HCT116 (cell line): Measurements from ENCODE around the gene MGAT4A. TPM values are rescaled to one million over a fixed set of nuclear protein-coding genes. Genes with fewer than 3 reads are reported as not detected.

Source experiments
- ATAC-seq: fragments of 200-7000 bp; cut with Tn5 transposase; 2 replicates; pipeline ENCODE4 v1.9.1; 2020; ENCODE audit warnings: mild to moderate bottlenecking, moderate library complexity
- BruUV-seq: library from RNA; stranded (reverse); fragments of 400-500 nt; replicated peaks from 2 replicates; lab custom pipeline; 2021; lab: Mats Ljungman, UMichigan
- CTCF ChIA-PET: fragments of 300-600 bp; sonication (Branson Sonifier 250); formaldehyde crosslinking; loops from one replicate; lab custom pipeline; 2021; ENCODE audit warnings: antibody characterized with exemption; lab: Charles Lee
- POLR2A ChIA-PET: fragments of 300-600, 350-600 bp; sonication (Branson Sonifier 250); formaldehyde crosslinking; loops from one replicate; lab custom pipeline; 2021; ENCODE audit warnings: antibody characterized with exemption; lab: Charles Lee
- RAD21 ChIA-PET, 2 experiments: fragments of 300-600 bp; sonication (Branson Sonifier 250); formaldehyde crosslinking; loops; one replicate each; lab custom pipeline; 2023; ENCODE audit warnings: low total read pairs in 2 of 2; ENCODE audit not compliant: uncharacterized antibody in 2 of 2, unreplicated experiment in 2 of 2, low non-redundant PET in 1 of 2; lab: Charles Lee
- DNase-seq: peaks from one replicate; pipeline ENCODE4 v3.0.0-alpha.2; 2010; ENCODE audit warnings: low read depth, low spot score
- H2AFZ ChIP-seq: fragments of 200-600 bp; shearing (Covaris generic), sonication (generic); 2 replicates; pipeline ENCODE4 v1.6.1; 2017; ENCODE audit warnings: low read depth, mixed run types, mixed read lengths, antibody characterized with exemption, low read length; ENCODE audit not compliant: poor library complexity, severe bottlenecking
- H3K27ac ChIP-seq: 2 replicates; pipeline ENCODE4 v1.5.1; 2012; ENCODE audit warnings: low read depth, low read length
- H3K27me3 ChIP-seq: fragments of 200-600 bp; sonication (generic); 2 replicates; pipeline ENCODE4 v1.6.1; 2016; ENCODE audit warnings: mixed run types, low read length, mixed read lengths; ENCODE audit not compliant: insufficient read depth
- H3K36me3 ChIP-seq, 2 experiments: fragments of 200-500 bp in 1 of 2; fragments of 200-600 bp in 1 of 2; sonication (Bioruptor generic) in 1 of 2; sonication (generic) in 1 of 2; 2 replicates each; pipeline versions ENCODE4 v1.5.1 to v1.6.1; 2014 to 2016; ENCODE audit warnings: low read length in 2 of 2, inconsistent platforms in 1 of 2, mixed read lengths in 1 of 2, mixed run types in 1 of 2; ENCODE audit not compliant: insufficient read depth in 2 of 2, control insufficient read depth in 1 of 2
- H3K4me1 ChIP-seq, 2 experiments: fragments of 200-600 bp in 1 of 2; sonication (generic) in 1 of 2; 2 replicates each; pipeline versions ENCODE4 v1.5.1 to v1.6.1; 2012 to 2017; ENCODE audit warnings: low read length in 2 of 2, inconsistent platforms in 1 of 2, mild to moderate bottlenecking in 1 of 2, mixed read lengths in 1 of 2, mixed run types in 1 of 2, moderate library complexity in 1 of 2; ENCODE audit not compliant: insufficient read depth in 2 of 2, control insufficient read depth in 1 of 2
- H3K4me2 ChIP-seq: fragments of 200-600 bp; sonication (generic); 2 replicates; pipeline ENCODE4 v1.6.1; 2017; ENCODE audit warnings: mixed run types, low read length, mixed read lengths
- H3K4me3 ChIP-seq, 2 experiments: fragments of 200-600 bp in 1 of 2; sonication (generic) in 1 of 2; replicated peaks in 1 of 2; 2 replicates each; pipeline ENCODE4 v1.5.1; 2011 to 2016; ENCODE audit warnings: low read length in 2 of 2, control low read depth in 1 of 2, low read depth in 1 of 2, mild to moderate bottlenecking in 1 of 2, mixed read lengths in 1 of 2, mixed run types in 1 of 2
- H3K79me2 ChIP-seq: fragments of 200-600 bp; sonication (generic); 2 replicates; pipeline ENCODE4 v1.6.1; 2017; ENCODE audit warnings: mild to moderate bottlenecking, mixed run types, low read length, moderate library complexity, mixed read lengths; ENCODE audit not compliant: insufficient read depth
- H3K9ac ChIP-seq: fragments of 200-600 bp; sonication (generic); 2 replicates; pipeline ENCODE4 v1.6.1; 2016; ENCODE audit warnings: low read length, mixed read lengths
- H3K9me2 ChIP-seq: fragments of 200-600 bp; sonication (generic), shearing (Covaris generic); 2 replicates; pipeline ENCODE4 v1.6.1; 2017; ENCODE audit warnings: mixed run types, mild to moderate bottlenecking, moderate library complexity; ENCODE audit not compliant: insufficient read depth
- H3K9me3 ChIP-seq, 2 experiments: fragments of 200-500 bp in 1 of 2; fragments of 200-600 bp in 1 of 2; sonication (Bioruptor generic) in 1 of 2; sonication (generic) in 1 of 2; 2 replicates each; pipeline ENCODE4 v1.6.1; 2014 to 2017; ENCODE audit warnings: low read length in 2 of 2, mixed read lengths in 2 of 2, inconsistent platforms in 1 of 2, low read depth in 1 of 2, mild to moderate bottlenecking in 1 of 2, mixed run types in 1 of 2, moderate library complexity in 1 of 2; ENCODE audit not compliant: control insufficient read depth in 1 of 2, insufficient read depth in 1 of 2
- H4K20me1 ChIP-seq: fragments of 200-600 bp; sonication (generic), shearing (Covaris generic); 2 replicates; pipeline ENCODE4 v1.6.1; 2017; ENCODE audit warnings: mixed run types, mild to moderate bottlenecking, moderate library complexity; ENCODE audit not compliant: insufficient read depth
- ATF3 ChIP-seq: IDR thresholded peaks from 2 replicates; pipeline ENCODE4 v1.6.1; 2012
- CEBPB ChIP-seq: IDR thresholded peaks from 2 replicates; pipeline ENCODE4 v1.6.1; 2012; ENCODE audit warnings: low read depth
- CTCF ChIP-seq, 3 experiments: fragments of 200-600 bp in 1 of 3; sonication (generic) in 1 of 3; IDR thresholded peaks in 2 of 3; conservative IDR thresholded peaks in 1 of 3; 2 replicates each; pipeline ENCODE4 v1.5.1; 2012 to 2017; ENCODE audit warnings: low read depth in 2 of 3, low read length in 2 of 3, antibody characterized with exemption in 1 of 3, borderline replicate concordance in 1 of 3, control low read depth in 1 of 3, mild to moderate bottlenecking in 1 of 3, mixed read lengths in 1 of 3, mixed run types in 1 of 3, moderate library complexity in 1 of 3; ENCODE audit not compliant: insufficient read depth in 1 of 3
- EGR1 ChIP-seq: IDR thresholded peaks from 2 replicates; pipeline ENCODE4 v1.6.1; 2012; ENCODE audit warnings: low read depth
- ELF1 ChIP-seq: IDR thresholded peaks from 2 replicates; pipeline ENCODE4 v1.6.1; 2012; ENCODE audit warnings: low read depth, borderline replicate concordance
- EZH2phosphoT487 ChIP-seq: fragments of 200-600 bp; IDR thresholded peaks from 2 replicates; pipeline ENCODE4 v1.6.1; 2018; ENCODE audit warnings: antibody characterized with exemption, borderline replicate concordance
- FOSL1 ChIP-seq: IDR thresholded peaks from 2 replicates; pipeline ENCODE4 v1.6.1; 2012; ENCODE audit warnings: low read depth
- MAX ChIP-seq: IDR thresholded peaks from 2 replicates; pipeline ENCODE4 v1.6.1; 2012
- REST ChIP-seq: IDR thresholded peaks from 2 replicates; pipeline ENCODE4 v1.6.1; 2012; ENCODE audit warnings: low read depth
- ZBTB33 ChIP-seq: IDR thresholded peaks from 2 replicates; pipeline ENCODE4 v1.6.1; 2011; ENCODE audit warnings: mild to moderate bottlenecking, low read length, moderate library complexity; ENCODE audit not compliant: insufficient replicate concordance; ENCODE audit errors: extremely low read depth
- ZFX ChIP-seq: fragments of 450-650 bp; IDR thresholded peaks from 2 replicates; pipeline ENCODE4 v1.6.1; 2017
- intact Hi-C: fragments of 100-400 bp; cut with micrococcal nuclease; formaldehyde crosslinking; loops from 2 replicates; pipeline ENCODE4 v1.10.0; 2022
- total RNA-seq: library from RNA; stranded (reverse); gene quantifications from one replicate; pipeline ENCODE4 v1.2.1, GENCODE V29; 2021; ENCODE audit not compliant: unreplicated experiment

Gene MGAT4A
- total RNA-seq, 1 experiment from 2014 or later: 10.2 TPM

GRCh38 chr2:98709535-98709934, 21.4 kb downstream of the MGAT4A start:
- no TSS peak for BruUV-seq
- ChIA-PET POLR2A (no interaction called here), CTCF (no interaction called here)
- no peak overlapping the region for H3K4me2 ChIP-seq
- ATAC-seq: no peak
- no peaks in the 10 kb centered on the region for H3K27me3 ChIP-seq
- intact Hi-C loops: no loop called here
- no peak overlapping the region for H3K9ac ChIP-seq
- no peaks in the 10 kb centered on the region for H3K36me3 ChIP-seq
- no peaks in the 10 kb centered on the region for H3K79me2 ChIP-seq
- no peaks in the 10 kb centered on the region for H3K9me3 ChIP-seq
- no peak for TF ChIP-seq ZFX
- no peak for TF ChIP-seq CEBPB
- no peak for TF ChIP-seq FOSL1
- TF ChIP-seq, all 23 proteins: peak for 0
- H3K4me3 ChIP-seq: no peak overlapping the region
- no peak for DNase-seq
- H2AFZ ChIP-seq: no peak overlapping the region
- no peak overlapping the region for H3K27ac ChIP-seq
- RAD21 ChIA-PET: no interaction called here
- H3K9me2 ChIP-seq: no peaks in the 10 kb centered on the region
- no peaks in the 10 kb centered on the region for H3K4me1 ChIP-seq
- no peaks in the 10 kb centered on the region for H4K20me1 ChIP-seq

- DNase-seq (no peak), ATAC-seq (no peak)
- Histone ChIP-seq H3K4me2 (no peak overlapping the region), H3K9me2 (no peaks in the 10 kb centered on the region), H3K9me3 (no peaks in the 10 kb centered on the region), H3K27me3 (no peaks in the 10 kb centered on the region), H3K27ac (no peak overlapping the region), H3K4me1 (no peaks in the 10 kb centered on the region), H3K36me3 (no peaks in the 10 kb centered on the region), H3K79me2 (no peaks in the 10 kb centered on the region), H3K4me3 (no peak overlapping the region), H3K9ac (no peak overlapping the region), H2AFZ (no peak overlapping the region), H4K20me1 (no peaks in the 10 kb centered on the region)
- RAD21 ChIA-PET: no interaction called here
- CTCF ChIA-PET: no interaction called here
- POLR2A ChIA-PET: no interaction called here
- no TSS peak for BruUV-seq
- intact Hi-C loops: no loop called here
- no peak for TF ChIP-seq ATF3
- no peak for TF ChIP-seq EZH2phosphoT487
- TF ChIP-seq MAX: no peak
- TF ChIP-seq ZBTB33: no peak
- TF ChIP-seq EGR1: no peak
- no peak for TF ChIP-seq ELF1
- no peak for TF ChIP-seq REST
- TF ChIP-seq CTCF (IDR thresholded peaks at IDR 0.05 in 2 of 3, conservative IDR thresholded peaks at IDR 0.05 in 1 of 3; ENCODE audit: borderline replicate concordance in 1 of 3, insufficient read depth in 1 of 3, low read depth in 2 of 3, low read length in 2 of 3): no peak
- no peak for TF ChIP-seq CEBPB
These were observed 22.3 kb downstream of the MGAT4A start for GRCh38 chr2:98708396-98709186.
